Muscle layer of duodenum (tissue), 2 donors: ENCODE measurements around the gene ALPK1.

Experiments used
- H3K27ac ChIP-seq: one replicate; pipeline ENCODE4 v1.7.0; 2013; ENCODE audit warnings: mild to moderate bottlenecking, low read length
- H3K27me3 ChIP-seq: one replicate; pipeline ENCODE4 v1.7.0; 2013; ENCODE audit warnings: low read depth, mild to moderate bottlenecking, control low read depth, low read length
- H3K36me3 ChIP-seq, 2 donors: one replicate each; pipeline ENCODE4 v1.7.0; 2013; ENCODE audit warnings: low read length in 2 of 2, control low read depth in 1 of 2, mild to moderate bottlenecking in 1 of 2; ENCODE audit not compliant: insufficient read depth in 2 of 2, control insufficient read depth in 1 of 2
- H3K4me1 ChIP-seq, 2 donors: one replicate each; pipeline ENCODE4 v1.7.0; 2013; ENCODE audit warnings: low read length in 2 of 2, mild to moderate bottlenecking in 2 of 2, control low read depth in 1 of 2, moderate library complexity in 1 of 2; ENCODE audit not compliant: insufficient read depth in 2 of 2, control insufficient read depth in 1 of 2
- H3K4me3 ChIP-seq, 2 donors: one replicate each; pipeline ENCODE4 v1.7.0; 2013; ENCODE audit warnings: low read length in 2 of 2, low read depth in 1 of 2, mild to moderate bottlenecking in 1 of 2
- H3K9me3 ChIP-seq, 2 donors: one replicate each; pipeline ENCODE4 v1.7.0; 2013; ENCODE audit warnings: low read length in 2 of 2, control low read depth in 1 of 2, mild to moderate bottlenecking in 1 of 2; ENCODE audit not compliant: control insufficient read depth in 1 of 2
- donor health status: healthy.

ALPK1 gene

GRCh38 chr4:112361181-112361791 lies 64.1 kb downstream of the ALPK1 start:
- Histone ChIP-seq H3K27me3 (no peaks in the 10 kb centered on the region), H3K9me3 (no peaks in the 10 kb centered on the region), H3K4me3 (no peak overlapping the region), H3K27ac (no peak overlapping the region), H3K4me1 (no peaks in the 10 kb centered on the region), H3K36me3 (peaks cover under 1 to 13% of the 10 kb centered on the region in 2 donors)

GRCh38 chr4:112370466-112370865 lies 73.3 kb downstream of the ALPK1 start:
- Histone ChIP-seq H3K36me3 (no peaks in the 10 kb centered on the region), H3K4me3 (no peak overlapping the region), H3K4me1 (no peaks in the 10 kb centered on the region), H3K27me3 (no peaks in the 10 kb centered on the region), H3K9me3 (peaks cover 0 to 7% of the 10 kb centered on the region in 2 donors), H3K27ac (no peak overlapping the region)

GRCh38 chr4:112371361-112371760 lies 74.2 kb downstream of the ALPK1 start:
- Histone ChIP-seq H3K27me3 (no peaks in the 10 kb centered on the region), H3K27ac (no peak overlapping the region), H3K4me1 (no peaks in the 10 kb centered on the region), H3K4me3 (no peak overlapping the region), H3K36me3 (no peaks in the 10 kb centered on the region), H3K9me3 (peaks cover 0 to 7% of the 10 kb centered on the region in 2 donors)

GRCh38 chr4:112374850-112375249 lies 77.7 kb downstream of the ALPK1 start:
- Histone ChIP-seq H3K4me3 (no peak overlapping the region), H3K36me3 (peaks cover 11 to 12% of the 10 kb centered on the region in 2 donors), H3K4me1 (no peaks in the 10 kb centered on the region), H3K9me3 (no peaks in the 10 kb centered on the region), H3K27me3 (no peaks in the 10 kb centered on the region), H3K27ac (no peak overlapping the region)

- no peaks in the 10 kb centered on the region for H3K4me1 ChIP-seq
- H3K36me3 ChIP-seq = peaks cover 11 to 17% of the 10 kb centered on the region in 2 donors
- no peaks in the 10 kb centered on the region for H3K27me3 ChIP-seq
Observed at GRCh38 chr4:112377171-112377570, 80.0 kb downstream of the ALPK1 start.

GRCh38 chr4:112377594-112378242 lies 80.5 kb downstream of the ALPK1 start:
- H3K36me3 ChIP-seq = peaks cover 11 to 22% of the 10 kb centered on the region in 2 donors
- no peaks in the 10 kb centered on the region for H3K9me3 ChIP-seq
- H3K4me1 ChIP-seq = no peaks in the 10 kb centered on the region
- no peak overlapping the region for H3K27ac ChIP-seq
- H3K4me3 ChIP-seq = no peak overlapping the region
- no peaks in the 10 kb centered on the region for H3K27me3 ChIP-seq

More at GRCh38 chr4:112377171-112377570, 80.0 kb downstream of the ALPK1 start:
- Histone ChIP-seq H3K9me3 (no peaks in the 10 kb centered on the region), H3K4me3 (no peak overlapping the region), H3K27ac (no peak overlapping the region)

- H3K9me3 ChIP-seq = no peaks in the 10 kb centered on the region
- no peak overlapping the region for H3K4me3 ChIP-seq
- no peak overlapping the region for H3K27ac ChIP-seq
- H3K27me3 ChIP-seq = no peaks in the 10 kb centered on the region
- no peaks in the 10 kb centered on the region for H3K4me1 ChIP-seq
- peaks cover 11 to 24% of the 10 kb centered on the region in 2 donors for H3K36me3 ChIP-seq
Observed at GRCh38 chr4:112378243-112378620, 81.1 kb downstream of the ALPK1 start.

- H3K4me3 ChIP-seq = no peak overlapping the region
- no peaks in the 10 kb centered on the region for H3K27me3 ChIP-seq
- H3K36me3 ChIP-seq = peaks cover 11 to 24% of the 10 kb centered on the region in 2 donors
- no peak overlapping the region for H3K27ac ChIP-seq
- no peaks in the 10 kb centered on the region for H3K9me3 ChIP-seq
- no peaks in the 10 kb centered on the region for H3K4me1 ChIP-seq
Observed at GRCh38 chr4:112378858-112379257, 81.7 kb downstream of the ALPK1 start.

GRCh38 chr4:112379306-112379705 lies 82.1 kb downstream of the ALPK1 start:
- peaks cover 16 to 24% of the 10 kb centered on the region in 2 donors for H3K36me3 ChIP-seq
- no peak overlapping the region for H3K4me3 ChIP-seq
- no peaks in the 10 kb centered on the region for H3K4me1 ChIP-seq
- H3K27me3 ChIP-seq = no peaks in the 10 kb centered on the region
- no peak overlapping the region for H3K27ac ChIP-seq
- no peaks in the 10 kb centered on the region for H3K9me3 ChIP-seq

GRCh38 chr4:112381996-112382692 lies 85.0 kb downstream of the ALPK1 start:
- Histone ChIP-seq H3K27ac (no peak overlapping the region), H3K27me3 (no peaks in the 10 kb centered on the region), H3K9me3 (no peaks in the 10 kb centered on the region), H3K36me3 (peaks cover 19 to 24% of the 10 kb centered on the region in 2 donors), H3K4me3 (no peak overlapping the region), H3K4me1 (no peaks in the 10 kb centered on the region)

- Histone ChIP-seq H3K4me3 (no peak overlapping the region), H3K36me3 (peaks cover 8% of the 10 kb centered on the region in 2 donors), H3K27me3 (no peaks in the 10 kb centered on the region), H3K27ac (no peak overlapping the region), H3K9me3 (no peaks in the 10 kb centered on the region), H3K4me1 (no peaks in the 10 kb centered on the region)
Observed at GRCh38 chr4:112386071-112386470, 88.9 kb downstream of the ALPK1 start.
